OCI-LY7 (cell line): ENCODE measurements around the gene IGDCC3. TPM values are rescaled to one million over a fixed set of nuclear protein-coding genes. Genes with fewer than 3 reads are reported as not detected.

Experiments used
- BruUV-seq: library from RNA; stranded (reverse); fragments of 400-500 nt; replicated peaks from 2 replicates; lab custom pipeline; 2021; lab: Mats Ljungman, UMichigan
- CTCF ChIA-PET: fragments of 300-600 bp; sonication (Branson Sonifier 250); formaldehyde crosslinking; loops from one replicate; lab custom pipeline; 2022; ENCODE audit warnings: antibody characterized with exemption; ENCODE audit not compliant: unreplicated experiment; lab: Charles Lee
- POLR2A ChIA-PET: fragments of 300-600 bp; sonication (Branson Sonifier 250); formaldehyde crosslinking; loops from one replicate; lab custom pipeline; 2022; ENCODE audit warnings: antibody characterized with exemption; lab: Charles Lee
- DNase-seq: peaks from one replicate; pipeline ENCODE4 v3.0.0-alpha.2; 2015; ENCODE audit warnings: low spot score
- H2AFZ ChIP-seq: fragments of 200-600 bp; sonication (generic), shearing (Covaris generic); 2 replicates; pipeline ENCODE4 v1.6.1; 2014; ENCODE audit warnings: mild to moderate bottlenecking, antibody characterized with exemption, low read length, moderate library complexity
- H3K27ac ChIP-seq: fragments of 200-600 bp; sonication (generic); 2 replicates; pipeline ENCODE4 v1.5.1; 2014; ENCODE audit warnings: mixed run types, low read depth, mild to moderate bottlenecking, moderate library complexity, low read length, inconsistent platforms; ENCODE audit not compliant: poor library complexity, severe bottlenecking
- H3K36me3 ChIP-seq: fragments of 200-600 bp; sonication (generic); 2 replicates; pipeline ENCODE4 v1.6.1; 2014; ENCODE audit warnings: mild to moderate bottlenecking, antibody characterized with exemption, low read length, moderate library complexity, mixed read lengths; ENCODE audit not compliant: insufficient read depth
- H3K4me1 ChIP-seq: fragments of 200-600 bp; sonication (generic); 2 replicates; pipeline ENCODE4 v1.5.1; 2014; ENCODE audit warnings: mild to moderate bottlenecking, low read length; ENCODE audit not compliant: insufficient read depth, poor library complexity, severe bottlenecking
- H3K4me2 ChIP-seq: fragments of 200-600 bp; sonication (generic); 2 replicates; pipeline ENCODE4 v1.6.1; 2014; ENCODE audit warnings: mild to moderate bottlenecking, low read length
- H3K4me3 ChIP-seq: fragments of 200-600 bp; sonication (generic); 2 replicates; pipeline ENCODE4 v1.5.1; 2014; ENCODE audit warnings: mild to moderate bottlenecking, low read depth, low read length; ENCODE audit not compliant: poor library complexity, severe bottlenecking
- H3K79me2 ChIP-seq: fragments of 200-600 bp; sonication (generic); 2 replicates; pipeline ENCODE4 v1.6.1; 2016; ENCODE audit warnings: low read depth, mild to moderate bottlenecking, low read length, moderate library complexity, mixed read lengths; ENCODE audit not compliant: insufficient read depth
- H3K9me2 ChIP-seq: fragments of 200-600 bp; sonication (generic); 2 replicates; pipeline ENCODE4 v1.6.1; 2016; ENCODE audit warnings: mild to moderate bottlenecking, low read length, mixed read lengths; ENCODE audit not compliant: insufficient read depth
- H3K9me3 ChIP-seq: fragments of 200-600 bp; sonication (generic); 2 replicates; pipeline ENCODE4 v1.6.1; 2014; ENCODE audit warnings: mild to moderate bottlenecking, mixed run types, low read length, mixed read lengths
- H4K20me1 ChIP-seq: fragments of 200-600 bp; sonication (generic); 2 replicates; pipeline ENCODE4 v1.6.1; 2014; ENCODE audit warnings: mild to moderate bottlenecking, antibody characterized with exemption, low read length, moderate library complexity, mixed read lengths; ENCODE audit not compliant: insufficient read depth
- EZH2phosphoT487 ChIP-seq: fragments of 200-600 bp; sonication (generic); IDR thresholded peaks from 2 replicates; pipeline ENCODE4 v1.6.1; 2018; ENCODE audit warnings: low read depth, borderline replicate concordance, mild to moderate bottlenecking, mixed run types, antibody characterized with exemption, low read length, moderate library complexity, mixed read lengths
- intact Hi-C: fragments of 100-400 bp; cut with micrococcal nuclease; formaldehyde crosslinking; loops from one replicate; pipeline ENCODE4 v1.10.0; 2022; ENCODE audit not compliant: unreplicated experiment
- total RNA-seq, 2 experiments: library from RNA; depleted of rRNA in 1 of 2; stranded (reverse); fragments of >200 nt in 1 of 2; shearing (Covaris generic) in 1 of 2; gene quantifications; 2 replicates each; pipeline ENCODE4 v1.2.3, GENCODE V29; 2014 to 2022
- TF ChIP-seq, protein P1 (sequence below): fragments of 200-600 bp; sonication (generic); conservative IDR thresholded peaks from 2 replicates; pipeline ENCODE4 v1.5.1; 2014; ENCODE audit warnings: mild to moderate bottlenecking, antibody characterized with exemption, low read length, moderate library complexity, mixed read lengths

IGDCC3 gene
- total RNA-seq, 2 experiments from 2014 or later: not detected

DNA sequence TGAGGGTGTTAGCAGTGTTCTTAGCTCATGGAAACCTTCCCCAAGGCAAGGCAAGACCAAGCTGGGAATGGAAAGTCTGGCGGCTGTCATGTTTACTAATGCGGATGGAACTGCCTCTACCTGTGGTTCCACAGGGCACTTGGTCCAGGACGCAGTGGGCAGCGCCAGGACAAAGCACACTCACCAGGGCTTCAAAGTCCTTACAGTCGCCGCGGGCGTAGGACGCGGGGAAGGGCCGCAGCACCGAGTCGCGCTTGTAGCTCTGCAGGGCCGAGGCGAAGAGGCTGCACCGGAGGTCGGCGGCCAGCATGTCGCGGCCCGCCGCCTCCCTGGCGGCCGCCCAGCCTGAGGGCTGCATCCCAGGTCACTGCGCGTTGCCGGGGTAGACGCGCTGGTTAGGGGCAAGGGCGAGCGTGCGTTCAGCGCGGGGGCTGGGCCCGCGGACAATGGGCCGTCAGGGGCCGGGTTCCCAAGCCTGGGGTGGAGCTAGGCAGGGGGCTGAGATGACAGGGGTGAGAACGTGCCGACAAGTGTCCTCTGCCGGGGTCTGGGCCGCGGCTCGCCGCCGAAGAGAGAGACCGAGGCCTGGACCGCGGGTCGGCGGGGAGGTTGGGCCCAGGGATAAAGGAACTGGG, 91.6 kb downstream of the IGDCC3 start:
- H3K9me2 ChIP-seq: no peaks in the 10 kb centered on the region
- peaks cover 12% of the 10 kb centered on the region; the same call in 1 of the 2 replicates for H3K36me3 ChIP-seq
- H2AFZ ChIP-seq: peak overlapping the region; percentile 97
- CTCF ChIA-PET: interaction anchor here (0.6 to 0.7 kb wide), 6 partner anchors 9 to 828 kb away, joined by 3 to 16 read pairs (median 8); no protein-coding TSS in a partner anchor
- DNase-seq: peak; percentile 44
- H3K79me2 ChIP-seq: peaks cover 6% of the 10 kb centered on the region; the same call in 1 of the 2 replicates
- peak overlapping the region; percentile 43 for H3K27ac ChIP-seq
- no peaks in the 10 kb centered on the region for H4K20me1 ChIP-seq
- POLR2A ChIA-PET: interaction anchor here (0.6 to 3.1 kb wide), 17 partner anchors 8 to 1912 kb away, joined by 3 to 29 read pairs (median 4); partner anchors contain the start of genes CLPX and RNU5B-1
- no TSS peak for BruUV-seq
- no peak for TF ChIP-seq EZH2phosphoT487
- TF ChIP-seq, protein P1, sequence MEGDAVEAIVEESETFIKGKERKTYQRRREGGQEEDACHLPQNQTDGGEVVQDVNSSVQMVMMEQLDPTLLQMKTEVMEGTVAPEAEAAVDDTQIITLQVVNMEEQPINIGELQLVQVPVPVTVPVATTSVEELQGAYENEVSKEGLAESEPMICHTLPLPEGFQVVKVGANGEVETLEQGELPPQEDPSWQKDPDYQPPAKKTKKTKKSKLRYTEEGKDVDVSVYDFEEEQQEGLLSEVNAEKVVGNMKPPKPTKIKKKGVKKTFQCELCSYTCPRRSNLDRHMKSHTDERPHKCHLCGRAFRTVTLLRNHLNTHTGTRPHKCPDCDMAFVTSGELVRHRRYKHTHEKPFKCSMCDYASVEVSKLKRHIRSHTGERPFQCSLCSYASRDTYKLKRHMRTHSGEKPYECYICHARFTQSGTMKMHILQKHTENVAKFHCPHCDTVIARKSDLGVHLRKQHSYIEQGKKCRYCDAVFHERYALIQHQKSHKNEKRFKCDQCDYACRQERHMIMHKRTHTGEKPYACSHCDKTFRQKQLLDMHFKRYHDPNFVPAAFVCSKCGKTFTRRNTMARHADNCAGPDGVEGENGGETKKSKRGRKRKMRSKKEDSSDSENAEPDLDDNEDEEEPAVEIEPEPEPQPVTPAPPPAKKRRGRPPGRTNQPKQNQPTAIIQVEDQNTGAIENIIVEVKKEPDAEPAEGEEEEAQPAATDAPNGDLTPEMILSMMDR: no peak
- peaks cover 27% of the 10 kb centered on the region for H3K4me1 ChIP-seq
- no peaks in the 10 kb centered on the region for H3K9me3 ChIP-seq
- intact Hi-C loops: loop anchor here (2.0 to 10.0 kb wide), 3 partner anchors 101 to 586 kb away; partner anchors contain the start of genes CLPX and PIF1
- H3K4me2 ChIP-seq: peak overlapping the region; percentile 99
- H3K4me3 ChIP-seq: peak overlapping the region; percentile 79

DNA sequence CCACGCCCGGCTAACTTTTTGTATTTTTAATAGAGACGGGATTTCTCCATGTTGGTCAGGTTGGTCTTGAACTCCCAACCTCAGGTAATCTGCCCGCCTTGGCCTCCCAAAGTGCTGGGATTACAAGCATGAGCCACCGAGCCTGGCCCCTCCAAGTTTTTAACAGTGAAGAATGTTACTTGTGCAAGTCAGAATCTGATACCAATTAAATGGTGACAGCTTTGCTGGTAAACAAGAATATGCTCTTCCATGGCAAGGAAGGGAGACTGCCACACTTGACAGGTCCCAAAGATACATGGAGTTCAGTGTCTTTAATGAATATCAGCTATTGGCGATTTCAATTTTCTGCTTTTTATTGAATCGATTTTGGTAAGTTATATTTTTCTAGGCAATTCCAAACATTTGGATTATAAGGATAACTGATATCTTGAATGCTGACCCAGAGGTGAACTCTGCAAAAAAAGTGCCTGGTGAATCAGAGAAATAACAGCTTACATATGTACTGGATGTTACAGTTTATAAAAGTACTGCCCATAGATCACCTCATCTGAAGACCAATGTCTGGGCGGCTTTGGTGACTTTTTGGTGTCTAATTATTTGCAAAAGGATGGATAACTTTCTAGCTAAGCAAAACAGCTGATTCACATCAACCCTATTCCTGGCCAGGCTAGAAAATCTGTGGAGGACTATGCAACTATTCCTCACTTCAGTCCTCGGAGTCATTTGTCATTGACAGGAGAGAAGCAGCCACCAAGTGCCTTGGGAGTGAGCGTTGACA, 92.3 kb downstream of the IGDCC3 start:
- Histone ChIP-seq H3K9me3 (no peaks in the 10 kb centered on the region), H3K4me2 (peak overlapping the region; percentile 99), H3K27ac (no peak overlapping the region), H2AFZ (peak overlapping the region; percentile 97), H3K9me2 (no peaks in the 10 kb centered on the region), H3K36me3 (peaks cover 12% of the 10 kb centered on the region; the same call in 1 of the 2 replicates), H3K4me1 (peaks cover 27% of the 10 kb centered on the region), H3K4me3 (peak overlapping the region; percentile 79), H4K20me1 (no peaks in the 10 kb centered on the region), H3K79me2 (peaks cover 6% of the 10 kb centered on the region; the same call in 1 of the 2 replicates)
- TF ChIP-seq, protein P1: no peak
- TF ChIP-seq EZH2phosphoT487: no peak
- ChIA-PET CTCF (interaction anchor here (0.6 kb wide), 1 partner anchor 448 kb away, joined by 4 read pairs; no protein-coding TSS in a partner anchor), POLR2A (interaction anchor here (0.6 to 3.1 kb wide), 10 partner anchors 10 to 255 kb away, joined by 3 to 29 read pairs (median 4); partner anchors contain the start of gene RNU5B-1)
- TSS peak; percentile 83 for BruUV-seq
- no peak for DNase-seq
- intact Hi-C loops: loop anchor here (2.0 to 10.0 kb wide), 3 partner anchors 101 to 587 kb away; partner anchors contain the start of genes CLPX and PIF1
